ENCODE data around the gene SMIM28.

The SMIM28 gene

DNA sequence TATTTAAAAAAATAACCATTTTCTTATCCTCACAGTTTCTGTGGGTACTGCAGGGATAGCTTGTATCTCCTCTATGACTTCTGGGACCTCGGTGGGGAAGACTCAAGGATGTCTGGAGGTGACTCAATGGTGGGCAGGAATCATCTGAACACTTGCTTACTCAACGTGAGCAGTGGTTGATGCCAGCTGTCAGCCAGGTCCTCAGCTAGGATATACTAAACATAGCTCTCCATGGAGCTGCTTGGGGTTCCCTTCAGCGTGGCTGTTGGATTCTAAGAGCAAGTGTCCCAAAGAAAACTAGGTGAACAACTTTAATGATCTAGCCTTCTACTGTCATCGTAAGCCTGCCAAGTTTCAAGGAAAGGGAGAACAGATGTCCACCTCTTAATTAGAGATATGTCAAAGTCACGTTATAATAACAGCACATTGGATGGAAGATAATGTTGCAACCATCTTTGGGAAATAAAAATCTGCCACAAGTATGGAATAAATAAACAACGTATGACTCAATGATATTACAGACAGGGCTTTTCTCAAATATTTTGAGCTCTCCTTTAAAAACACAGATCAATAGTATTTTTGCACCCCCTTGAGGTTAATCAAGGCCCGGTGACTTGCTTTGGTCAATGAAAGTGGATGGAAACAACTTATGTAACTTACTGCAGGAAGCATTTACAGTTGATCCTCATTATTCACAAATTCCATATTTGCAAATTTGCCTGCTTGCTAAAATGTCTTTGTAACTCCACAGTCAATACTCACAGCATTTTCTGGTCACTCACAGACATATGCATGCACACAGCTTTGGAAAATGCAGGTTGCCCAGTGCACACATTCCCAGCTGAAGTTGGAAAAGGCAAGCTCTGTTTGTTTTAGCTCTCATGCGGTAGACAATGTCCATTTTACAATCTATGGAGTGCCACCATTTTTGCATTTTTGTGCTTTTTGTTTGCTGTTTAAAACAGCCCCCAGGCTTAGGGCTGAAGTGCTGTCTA lies 19.7 kb downstream of the SMIM28 start:
- Histone ChIP-seq H3K9ac (ENCODE audit: low read depth, low read length) (no peak overlapping the region), H3K27me3 (ENCODE audit: control insufficient read depth, insufficient read depth, low read length) (no peaks in the 10 kb centered on the region), H3K9me3 (replicated peaks; ENCODE audit: low read length) (no peaks in the 10 kb centered on the region), H3K4me3 (ENCODE audit: low read length) (no peak overlapping the region), H3K4me2 (ENCODE audit: low read length) (peak overlapping the region; percentile 9), H3K4me1 (ENCODE audit: control insufficient read depth, insufficient read depth, low read length) (peaks cover 9% of the 10 kb centered on the region), H3K36me3 (ENCODE audit: insufficient read depth, low read length) (no peaks in the 10 kb centered on the region)

DNA sequence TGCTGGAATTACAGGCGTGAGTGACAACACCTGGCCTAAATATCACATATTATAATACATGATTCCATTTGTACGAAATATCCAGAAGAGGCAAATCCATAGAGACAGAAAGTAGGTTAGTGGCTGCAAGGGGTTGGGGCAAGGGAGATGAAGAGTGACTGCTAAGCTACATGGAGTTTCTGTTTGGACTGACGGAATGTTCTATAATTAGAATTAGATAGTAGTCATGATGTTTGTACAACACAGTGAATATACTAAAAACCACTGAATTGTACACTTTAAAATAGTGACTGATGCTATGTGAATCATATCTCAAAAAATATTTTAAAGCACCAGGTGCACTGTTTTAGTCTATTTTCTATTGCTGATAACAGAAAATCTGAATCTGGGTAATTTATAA lies 22.6 kb downstream of the SMIM28 start:
- H3K4me3 ChIP-seq (ENCODE audit: low read length): no peak overlapping the region
- H3K9me3 ChIP-seq (replicated peaks; ENCODE audit: low read length): no peaks in the 10 kb centered on the region
- H3K36me3 ChIP-seq (ENCODE audit: insufficient read depth, low read length): no peaks in the 10 kb centered on the region
- peaks cover 16% of the 10 kb centered on the region for H3K4me1 ChIP-seq (ENCODE audit: control insufficient read depth, insufficient read depth, low read length)
- H3K27me3 ChIP-seq (ENCODE audit: control insufficient read depth, insufficient read depth, low read length): no peaks in the 10 kb centered on the region
- no peak overlapping the region for H3K4me2 ChIP-seq (ENCODE audit: low read length)
- H3K9ac ChIP-seq (ENCODE audit: low read depth, low read length): no peak overlapping the region

- Histone ChIP-seq H3K4me3 (ENCODE audit: low read length) (no peak overlapping the region), H3K4me2 (ENCODE audit: low read length) (no peak overlapping the region), H3K27me3 (ENCODE audit: control insufficient read depth, insufficient read depth, low read length) (no peaks in the 10 kb centered on the region), H3K9ac (ENCODE audit: low read depth, low read length) (no peak overlapping the region), H3K4me1 (ENCODE audit: control insufficient read depth, insufficient read depth, low read length) (peaks cover 17% of the 10 kb centered on the region), H3K9me3 (replicated peaks; ENCODE audit: low read length) (no peaks in the 10 kb centered on the region), H3K36me3 (ENCODE audit: insufficient read depth, low read length) (peaks cover 14% of the 10 kb centered on the region)
These were observed 24.5 kb downstream of the SMIM28 start for GRCh38 chr6:138401960-138402837.

DNA sequence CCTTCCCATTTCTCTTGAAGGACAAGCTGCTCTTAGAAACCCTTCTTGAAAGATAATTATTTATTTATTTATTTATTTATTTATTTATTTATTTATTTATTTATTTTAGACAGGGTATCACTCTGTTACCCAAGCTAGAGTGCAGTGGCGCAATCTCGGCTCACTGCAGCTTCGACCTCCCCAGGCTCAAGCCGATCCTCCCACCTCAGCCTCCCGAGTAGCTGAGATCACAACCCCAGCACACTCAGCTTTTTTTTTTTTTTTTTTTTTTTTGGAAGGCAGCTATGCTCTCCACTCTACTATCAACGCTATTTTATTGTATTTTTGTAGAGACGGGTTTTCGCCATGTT lies 25.1 kb downstream of the SMIM28 start:
- H3K36me3 ChIP-seq (ENCODE audit: insufficient read depth, low read length): peaks cover 20% of the 10 kb centered on the region
- peaks cover 11% of the 10 kb centered on the region for H3K4me1 ChIP-seq (ENCODE audit: control insufficient read depth, insufficient read depth, low read length)
- H3K9ac ChIP-seq (ENCODE audit: low read depth, low read length): peak overlapping the region; percentile 90
- no peaks in the 10 kb centered on the region for H3K9me3 ChIP-seq (replicated peaks; ENCODE audit: low read length)
- peak overlapping the region; percentile 99 for H3K4me2 ChIP-seq (ENCODE audit: low read length)
- peak overlapping the region; percentile 83 for H3K4me3 ChIP-seq (ENCODE audit: low read length)
- no peaks in the 10 kb centered on the region for H3K27me3 ChIP-seq (ENCODE audit: control insufficient read depth, insufficient read depth, low read length)

DNA sequence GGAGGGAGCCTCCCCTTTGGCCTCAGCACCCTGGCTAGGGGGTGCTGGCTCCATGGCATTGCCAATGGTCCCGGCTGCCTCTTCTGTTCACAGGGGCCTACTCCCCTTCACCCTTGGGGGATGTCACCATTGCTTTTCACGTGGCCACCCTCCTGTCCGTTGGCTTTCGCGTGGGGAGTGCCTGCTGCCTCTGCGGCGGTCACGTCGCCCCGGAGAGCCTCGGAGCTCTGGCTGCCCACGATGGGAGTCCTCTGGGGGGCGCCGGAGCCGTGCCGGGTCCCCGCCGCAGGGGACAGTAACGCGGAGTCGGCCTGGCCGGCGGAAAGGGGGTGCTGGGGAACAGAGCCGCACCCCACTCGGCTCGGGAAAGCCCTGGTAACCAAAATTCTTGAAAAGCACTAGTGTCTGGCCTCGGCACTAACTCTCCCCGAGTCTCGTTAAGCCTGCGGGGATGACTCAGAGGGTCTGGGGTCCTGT lies 25.7 kb downstream of the SMIM28 start:
- no peaks in the 10 kb centered on the region for H3K9me3 ChIP-seq (replicated peaks; ENCODE audit: low read length)
- peak overlapping the region; percentile 83 for H3K4me3 ChIP-seq (ENCODE audit: low read length)
- H3K36me3 ChIP-seq (ENCODE audit: insufficient read depth, low read length): peaks cover 25% of the 10 kb centered on the region
- H3K4me1 ChIP-seq (ENCODE audit: control insufficient read depth, insufficient read depth, low read length): peaks cover 10% of the 10 kb centered on the region
- peak overlapping the region; percentile 90 for H3K9ac ChIP-seq (ENCODE audit: low read depth, low read length)
- no peaks in the 10 kb centered on the region for H3K27me3 ChIP-seq (ENCODE audit: control insufficient read depth, insufficient read depth, low read length)
- peak overlapping the region; percentile 99 for H3K4me2 ChIP-seq (ENCODE audit: low read length)

GRCh38 chr6:138403801-138404665 lies 26.3 kb downstream of the SMIM28 start, which contains the start of gene HEBP2:
HEBP2 (plus strand) TSS chr6:138404223; CDS start chr6:138404496, 273 bp downstream.
- Histone ChIP-seq H3K9me3 (replicated peaks; ENCODE audit: low read length) (no peaks in the 10 kb centered on the region), H3K27me3 (ENCODE audit: control insufficient read depth, insufficient read depth, low read length) (no peaks in the 10 kb centered on the region), H3K36me3 (ENCODE audit: insufficient read depth, low read length) (peaks cover 32% of the 10 kb centered on the region), H3K4me3 (ENCODE audit: low read length) (peak within 1 kb of the TSS; percentile 83), H3K4me2 (ENCODE audit: low read length) (peak within 1 kb of the TSS; percentile 99), H3K9ac (ENCODE audit: low read depth, low read length) (peak within 1 kb of the TSS; percentile 90), H3K4me1 (ENCODE audit: control insufficient read depth, insufficient read depth, low read length) (peaks cover 10% of the 10 kb centered on the region)

DNA sequence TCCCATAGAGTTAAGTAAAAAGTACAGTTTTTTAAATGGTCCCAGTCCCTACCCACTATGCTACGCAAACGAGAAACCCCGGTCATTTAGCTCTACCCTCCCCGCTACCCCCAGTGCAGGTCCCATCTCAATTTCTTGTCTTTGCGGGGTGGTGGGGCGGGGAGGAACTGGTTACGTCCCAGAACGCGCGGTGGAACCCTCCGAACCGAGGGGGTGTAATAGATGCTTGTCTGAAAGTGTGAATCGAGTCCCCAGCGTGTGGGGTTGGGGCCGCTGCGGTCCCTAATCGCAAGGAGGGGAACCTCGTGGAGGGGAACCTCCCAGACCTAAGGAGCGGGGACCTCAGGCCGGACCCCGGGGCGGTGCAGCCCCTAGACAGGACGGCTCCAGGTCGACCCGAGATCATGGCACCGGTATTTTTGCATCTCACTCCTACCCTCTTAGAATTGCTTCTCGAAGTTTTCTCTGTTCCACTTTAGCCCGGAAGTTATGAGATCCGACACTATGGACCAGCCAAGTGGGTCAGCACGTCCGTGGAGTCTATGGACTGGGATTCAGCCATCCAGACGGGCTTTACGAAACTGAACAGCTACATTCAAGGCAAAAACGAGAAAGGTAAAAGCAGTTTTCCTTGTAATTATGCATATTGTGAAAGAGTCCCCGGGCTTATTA lies 27.1 kb downstream of the SMIM28 start:
- Histone ChIP-seq H3K36me3 (ENCODE audit: insufficient read depth, low read length) (peaks cover 40% of the 10 kb centered on the region), H3K9me3 (replicated peaks; ENCODE audit: low read length) (no peaks in the 10 kb centered on the region), H3K4me1 (ENCODE audit: control insufficient read depth, insufficient read depth, low read length) (peaks cover 15% of the 10 kb centered on the region), H3K4me2 (ENCODE audit: low read length) (peak overlapping the region; percentile 99), H3K27me3 (ENCODE audit: control insufficient read depth, insufficient read depth, low read length) (no peaks in the 10 kb centered on the region), H3K9ac (ENCODE audit: low read depth, low read length) (peak overlapping the region; percentile 90), H3K4me3 (ENCODE audit: low read length) (peak overlapping the region; percentile 83)

- H3K27me3 ChIP-seq (ENCODE audit: control insufficient read depth, insufficient read depth, low read length): no peaks in the 10 kb centered on the region
- peaks cover 41% of the 10 kb centered on the region for H3K36me3 ChIP-seq (ENCODE audit: insufficient read depth, low read length)
- H3K4me2 ChIP-seq (ENCODE audit: low read length): peak overlapping the region; percentile 99
- no peak overlapping the region for H3K9ac ChIP-seq (ENCODE audit: low read depth, low read length)
- H3K4me3 ChIP-seq (ENCODE audit: low read length): no peak overlapping the region
- H3K4me1 ChIP-seq (ENCODE audit: control insufficient read depth, insufficient read depth, low read length): peaks cover 26% of the 10 kb centered on the region
- no peaks in the 10 kb centered on the region for H3K9me3 ChIP-seq (replicated peaks; ENCODE audit: low read length)
These were observed 28.2 kb downstream of the SMIM28 start for GRCh38 chr6:138405816-138406413.

DNA sequence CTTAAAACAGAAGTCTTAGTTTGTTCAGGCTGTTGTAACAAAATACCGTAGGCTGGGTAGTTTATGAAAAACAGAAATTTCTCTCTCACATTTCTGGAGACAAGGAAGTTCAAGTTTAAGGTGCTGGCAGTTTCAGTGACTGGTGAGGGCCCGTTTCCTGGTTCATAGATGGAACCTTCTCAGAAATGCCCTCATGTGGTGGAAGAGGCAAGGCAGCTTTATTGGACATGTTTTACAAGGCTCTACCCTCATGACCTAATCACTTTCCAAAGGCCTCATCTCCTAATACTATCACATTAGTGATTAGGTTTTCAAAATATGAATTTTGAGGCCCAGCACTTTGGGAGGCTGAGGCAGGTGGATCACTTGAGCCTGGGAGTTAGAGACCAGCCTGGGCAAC lies 28.7 kb downstream of the SMIM28 start:
- Histone ChIP-seq H3K9ac (ENCODE audit: low read depth, low read length) (no peak overlapping the region), H3K36me3 (ENCODE audit: insufficient read depth, low read length) (peaks cover 41% of the 10 kb centered on the region), H3K4me1 (ENCODE audit: control insufficient read depth, insufficient read depth, low read length) (peaks cover 31% of the 10 kb centered on the region), H3K27me3 (ENCODE audit: control insufficient read depth, insufficient read depth, low read length) (no peaks in the 10 kb centered on the region), H3K9me3 (replicated peaks; ENCODE audit: low read length) (no peaks in the 10 kb centered on the region), H3K4me2 (ENCODE audit: low read length) (peak overlapping the region; percentile 99), H3K4me3 (ENCODE audit: low read length) (no peak overlapping the region)

DNA sequence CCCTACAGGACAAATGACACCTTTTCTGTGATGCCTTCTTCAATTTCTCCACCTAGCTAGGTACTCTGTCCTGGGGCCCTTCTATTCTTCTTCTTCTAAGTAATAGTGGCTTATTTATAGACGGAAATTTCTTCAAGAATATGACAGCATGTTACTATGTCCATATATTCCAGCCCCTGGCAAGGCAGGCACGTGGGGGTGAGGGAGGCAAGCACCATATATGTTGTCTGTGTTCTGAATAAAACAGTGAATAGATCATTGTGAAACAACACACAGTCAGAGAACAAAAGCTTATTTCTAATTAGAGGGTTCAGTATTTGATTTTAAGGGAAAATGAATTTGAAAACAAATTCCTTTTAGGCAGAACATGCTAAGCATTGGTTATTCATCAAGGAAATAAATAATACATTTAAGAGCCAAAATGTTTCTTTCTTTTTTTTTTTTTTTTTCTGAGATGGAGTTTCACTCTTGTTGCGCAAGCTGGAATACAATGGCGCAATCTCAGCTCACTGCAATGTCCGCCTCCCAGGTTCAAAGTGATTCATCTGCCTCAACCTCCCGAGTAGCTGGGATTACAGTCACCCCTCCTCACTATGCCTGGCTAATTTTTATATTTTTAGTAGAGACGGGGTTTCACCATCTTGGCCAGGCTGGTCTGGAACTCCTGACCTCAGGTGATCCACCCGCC lies 32.5 kb downstream of the SMIM28 start:
- Histone ChIP-seq H3K4me3 (ENCODE audit: low read length) (no peak overlapping the region), H3K27me3 (ENCODE audit: control insufficient read depth, insufficient read depth, low read length) (no peaks in the 10 kb centered on the region), H3K9me3 (replicated peaks; ENCODE audit: low read length) (no peaks in the 10 kb centered on the region), H3K9ac (ENCODE audit: low read depth, low read length) (no peak overlapping the region), H3K4me2 (ENCODE audit: low read length) (peak overlapping the region; percentile 24), H3K36me3 (ENCODE audit: insufficient read depth, low read length) (peaks cover 67% of the 10 kb centered on the region), H3K4me1 (ENCODE audit: control insufficient read depth, insufficient read depth, low read length) (peaks cover 36% of the 10 kb centered on the region)
